ENCODE results near the gene PLSCR4. TPM values are rescaled to one million over a fixed set of nuclear protein-coding genes. Genes with fewer than 3 reads are reported as not detected.

Gene PLSCR4
- total and polyA plus RNA-seq, 4 donors: 19.5 to 56.4 (median 34.9) TPM

DNA sequence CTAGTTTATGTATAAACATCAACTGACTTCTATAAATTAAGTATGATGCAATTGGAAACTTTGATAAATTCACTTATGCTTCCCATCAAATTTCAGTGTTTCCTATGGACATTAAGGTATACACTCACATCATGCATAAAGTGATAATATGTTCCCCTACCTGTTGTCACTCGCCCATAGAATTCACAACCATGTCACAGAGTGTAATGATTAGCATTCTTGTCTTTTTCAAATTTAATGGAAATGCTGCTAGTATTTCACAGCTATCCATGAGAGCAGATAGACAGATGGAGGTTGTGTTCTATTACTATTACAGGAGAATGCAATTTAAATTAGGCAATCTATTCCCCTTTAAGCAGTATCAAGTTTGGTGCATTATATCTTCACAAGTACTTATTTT lies 984 bp downstream of the PLSCR4 start:
- no peak for DNase-seq (ENCODE audit: low spot score)
- no peaks in the 10 kb centered on the region for H3K27me3 ChIP-seq (ENCODE audit: control insufficient read depth in 4 of 4, insufficient read depth in 4 of 4, low read length in 3 of 4)
- peak overlapping the region; percentile 49 to 94 for H3K9ac ChIP-seq (ENCODE audit: low read depth in 1 of 2, low read length in 2 of 2)
- H3K4me3 ChIP-seq (ENCODE audit: low read depth in 1 of 3, low read length in 3 of 3): peak overlapping the region; percentile 82 to 96 (median 93)
- no peaks in the 10 kb centered on the region for H3K9me3 ChIP-seq (ENCODE audit: control insufficient read depth in 4 of 4, low read length in 3 of 4)
- H3K4me1 ChIP-seq (ENCODE audit: control insufficient read depth in 4 of 4, insufficient read depth in 4 of 4, low read length in 3 of 4): peaks cover 3 to 14% (median 6%) of the 10 kb centered on the region in 4 donors
- 29% methylated on average over 1 of the region's 1 CpG for WGBS
- H3K27ac ChIP-seq (ENCODE audit: low read depth in 1 of 2, low read length in 2 of 2): peak overlapping the region; percentile 90 to 91
- no peaks in the 10 kb centered on the region for H3K36me3 ChIP-seq (ENCODE audit: control insufficient read depth in 4 of 4, insufficient read depth in 3 of 4, low read depth in 1 of 4, low read length in 3 of 4)
- TF ChIP-seq EGR1 (IDR thresholded peaks at IDR 0.05; ENCODE audit: low read depth in 2 of 2) (no peak), HNF4A (conservative IDR thresholded peaks at IDR 0.05) (no peak), RAD21 (IDR thresholded peaks at IDR 0.05) (no peak), HNF4G (IDR thresholded peaks at IDR 0.05) (no peak), JUND (IDR thresholded peaks at IDR 0.05) (no peak), FOXA1 (IDR thresholded peaks at IDR 0.05) (no peak)

DNA sequence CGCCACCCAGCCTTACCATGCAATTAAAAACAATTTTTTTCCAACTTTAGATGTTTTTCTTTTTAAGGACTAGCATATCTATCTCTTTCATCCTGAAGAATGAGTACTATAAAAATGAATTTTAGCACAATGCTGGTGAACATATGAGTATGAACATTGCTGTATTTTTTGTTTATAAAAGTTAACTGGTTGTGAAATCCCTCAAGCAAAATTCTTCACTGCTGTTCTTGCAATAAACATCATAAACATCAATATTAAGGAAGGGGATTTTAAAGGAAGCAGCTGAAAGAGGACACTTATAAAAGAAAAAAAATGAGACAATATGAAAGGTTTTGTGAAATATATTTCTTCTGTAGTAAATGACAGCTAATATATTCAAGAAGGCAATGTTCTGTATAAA lies 3.0 kb downstream of the PLSCR4 start:
- TF ChIP-seq EGR1 (IDR thresholded peaks at IDR 0.05; ENCODE audit: low read depth in 2 of 2): no peak
- TF ChIP-seq SP1 (IDR thresholded peaks at IDR 0.05): no peak
- TF ChIP-seq JUND (IDR thresholded peaks at IDR 0.05): no peak
- no peak for TF ChIP-seq HNF4G (IDR thresholded peaks at IDR 0.05)
- TF ChIP-seq HNF4A (conservative IDR thresholded peaks at IDR 0.05): no peak
- TF ChIP-seq RAD21 (IDR thresholded peaks at IDR 0.05): no peak
- TF ChIP-seq, protein P1, sequence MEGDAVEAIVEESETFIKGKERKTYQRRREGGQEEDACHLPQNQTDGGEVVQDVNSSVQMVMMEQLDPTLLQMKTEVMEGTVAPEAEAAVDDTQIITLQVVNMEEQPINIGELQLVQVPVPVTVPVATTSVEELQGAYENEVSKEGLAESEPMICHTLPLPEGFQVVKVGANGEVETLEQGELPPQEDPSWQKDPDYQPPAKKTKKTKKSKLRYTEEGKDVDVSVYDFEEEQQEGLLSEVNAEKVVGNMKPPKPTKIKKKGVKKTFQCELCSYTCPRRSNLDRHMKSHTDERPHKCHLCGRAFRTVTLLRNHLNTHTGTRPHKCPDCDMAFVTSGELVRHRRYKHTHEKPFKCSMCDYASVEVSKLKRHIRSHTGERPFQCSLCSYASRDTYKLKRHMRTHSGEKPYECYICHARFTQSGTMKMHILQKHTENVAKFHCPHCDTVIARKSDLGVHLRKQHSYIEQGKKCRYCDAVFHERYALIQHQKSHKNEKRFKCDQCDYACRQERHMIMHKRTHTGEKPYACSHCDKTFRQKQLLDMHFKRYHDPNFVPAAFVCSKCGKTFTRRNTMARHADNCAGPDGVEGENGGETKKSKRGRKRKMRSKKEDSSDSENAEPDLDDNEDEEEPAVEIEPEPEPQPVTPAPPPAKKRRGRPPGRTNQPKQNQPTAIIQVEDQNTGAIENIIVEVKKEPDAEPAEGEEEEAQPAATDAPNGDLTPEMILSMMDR (IDR thresholded peaks at IDR 0.05; ENCODE audit: low read depth, low read length, missing input control): no peak
- TF ChIP-seq FOXA1 (IDR thresholded peaks at IDR 0.05): no peak
- no peak for TF ChIP-seq FOXA2 (IDR thresholded peaks at IDR 0.05)
- TF ChIP-seq NR2F2 (IDR thresholded peaks at IDR 0.05): no peak
- 92% methylated on average over 1 of the region's 1 CpG for WGBS
- no peak overlapping the region for H3K9ac ChIP-seq (ENCODE audit: low read depth in 1 of 2, low read length in 2 of 2)
- no peaks in the 10 kb centered on the region for H3K9me3 ChIP-seq (ENCODE audit: control insufficient read depth in 4 of 4, low read length in 3 of 4)
- peaks cover 0 to 3% (median 0%) of the 10 kb centered on the region in 4 donors for H3K36me3 ChIP-seq (ENCODE audit: control insufficient read depth in 4 of 4, insufficient read depth in 3 of 4, low read depth in 1 of 4, low read length in 3 of 4)
- H3K27me3 ChIP-seq (ENCODE audit: control insufficient read depth in 4 of 4, insufficient read depth in 4 of 4, low read length in 3 of 4): no peaks in the 10 kb centered on the region
- peaks cover 3 to 14% (median 6%) of the 10 kb centered on the region in 4 donors for H3K4me1 ChIP-seq (ENCODE audit: control insufficient read depth in 4 of 4, insufficient read depth in 4 of 4, low read length in 3 of 4)
- no peak overlapping the region for H3K4me3 ChIP-seq (ENCODE audit: low read depth in 1 of 3, low read length in 3 of 3)
- no peak for DNase-seq (ENCODE audit: low spot score)
- H3K27ac ChIP-seq (ENCODE audit: low read depth in 1 of 2, low read length in 2 of 2): no peak overlapping the region

DNA sequence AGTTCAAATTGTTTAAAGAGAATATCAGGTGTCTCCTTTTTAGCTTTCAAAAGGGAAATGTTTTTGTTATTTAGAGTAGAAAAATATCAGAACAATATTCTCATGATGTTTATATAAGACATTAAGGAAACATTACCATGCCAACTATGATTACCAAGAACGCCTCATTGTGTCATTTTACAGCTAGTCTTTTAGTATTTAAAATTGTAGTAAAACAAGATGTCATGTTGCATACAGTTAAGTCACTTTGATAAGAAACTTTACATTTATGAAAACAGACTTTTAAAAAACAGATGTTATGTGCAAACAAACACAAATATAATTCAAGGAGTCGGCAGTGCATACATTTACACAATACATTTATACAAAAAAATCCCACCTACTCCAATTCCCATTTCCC lies 4.4 kb downstream of the PLSCR4 start:
- 79% methylated on average over 2 of the region's 2 CpGs for WGBS
- H3K4me3 ChIP-seq (ENCODE audit: low read depth in 1 of 3, low read length in 3 of 3): no peak overlapping the region
- no peak for DNase-seq (ENCODE audit: low spot score)
- no peak overlapping the region for H3K9ac ChIP-seq (ENCODE audit: low read depth in 1 of 2, low read length in 2 of 2)
- no peaks in the 10 kb centered on the region for H3K27me3 ChIP-seq (ENCODE audit: control insufficient read depth in 4 of 4, insufficient read depth in 4 of 4, low read length in 3 of 4)
- H3K27ac ChIP-seq (ENCODE audit: low read depth in 1 of 2, low read length in 2 of 2): no peak overlapping the region
- peaks cover 0 to 3% (median 0%) of the 10 kb centered on the region in 4 donors for H3K36me3 ChIP-seq (ENCODE audit: control insufficient read depth in 4 of 4, insufficient read depth in 3 of 4, low read depth in 1 of 4, low read length in 3 of 4)
- H3K4me1 ChIP-seq (ENCODE audit: control insufficient read depth in 4 of 4, insufficient read depth in 4 of 4, low read length in 3 of 4): peaks cover 3 to 14% (median 7%) of the 10 kb centered on the region in 4 donors
- TF ChIP-seq EGR1 (IDR thresholded peaks at IDR 0.05; ENCODE audit: low read depth in 2 of 2) (no peak), RAD21 (IDR thresholded peaks at IDR 0.05) (no peak), HNF4A (conservative IDR thresholded peaks at IDR 0.05) (no peak), TAF1 (conservative IDR thresholded peaks at IDR 0.05) (no peak), HNF4G (IDR thresholded peaks at IDR 0.05) (no peak), YY1 (IDR thresholded peaks at IDR 0.05) (no peak), JUND (IDR thresholded peaks at IDR 0.05) (no peak), RXRA (IDR thresholded peaks at IDR 0.05) (no peak), GABPA (IDR thresholded peaks at IDR 0.05 in 1 of 2, conservative IDR thresholded peaks at IDR 0.05 in 1 of 2) (no peak), NR2F2 (IDR thresholded peaks at IDR 0.05) (no peak), FOXA1 (IDR thresholded peaks at IDR 0.05) (no peak)
- TF ChIP-seq, protein P1 (IDR thresholded peaks at IDR 0.05; ENCODE audit: low read depth, low read length, missing input control): no peak
- TF ChIP-seq, protein P2, sequence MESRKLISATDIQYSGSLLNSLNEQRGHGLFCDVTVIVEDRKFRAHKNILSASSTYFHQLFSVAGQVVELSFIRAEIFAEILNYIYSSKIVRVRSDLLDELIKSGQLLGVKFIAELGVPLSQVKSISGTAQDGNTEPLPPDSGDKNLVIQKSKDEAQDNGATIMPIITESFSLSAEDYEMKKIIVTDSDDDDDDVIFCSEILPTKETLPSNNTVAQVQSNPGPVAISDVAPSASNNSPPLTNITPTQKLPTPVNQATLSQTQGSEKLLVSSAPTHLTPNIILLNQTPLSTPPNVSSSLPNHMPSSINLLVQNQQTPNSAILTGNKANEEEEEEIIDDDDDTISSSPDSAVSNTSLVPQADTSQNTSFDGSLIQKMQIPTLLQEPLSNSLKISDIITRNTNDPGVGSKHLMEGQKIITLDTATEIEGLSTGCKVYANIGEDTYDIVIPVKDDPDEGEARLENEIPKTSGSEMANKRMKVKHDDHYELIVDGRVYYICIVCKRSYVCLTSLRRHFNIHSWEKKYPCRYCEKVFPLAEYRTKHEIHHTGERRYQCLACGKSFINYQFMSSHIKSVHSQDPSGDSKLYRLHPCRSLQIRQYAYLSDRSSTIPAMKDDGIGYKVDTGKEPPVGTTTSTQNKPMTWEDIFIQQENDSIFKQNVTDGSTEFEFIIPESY (IDR thresholded peaks at IDR 0.05): no peak
- TF ChIP-seq, protein P3, sequence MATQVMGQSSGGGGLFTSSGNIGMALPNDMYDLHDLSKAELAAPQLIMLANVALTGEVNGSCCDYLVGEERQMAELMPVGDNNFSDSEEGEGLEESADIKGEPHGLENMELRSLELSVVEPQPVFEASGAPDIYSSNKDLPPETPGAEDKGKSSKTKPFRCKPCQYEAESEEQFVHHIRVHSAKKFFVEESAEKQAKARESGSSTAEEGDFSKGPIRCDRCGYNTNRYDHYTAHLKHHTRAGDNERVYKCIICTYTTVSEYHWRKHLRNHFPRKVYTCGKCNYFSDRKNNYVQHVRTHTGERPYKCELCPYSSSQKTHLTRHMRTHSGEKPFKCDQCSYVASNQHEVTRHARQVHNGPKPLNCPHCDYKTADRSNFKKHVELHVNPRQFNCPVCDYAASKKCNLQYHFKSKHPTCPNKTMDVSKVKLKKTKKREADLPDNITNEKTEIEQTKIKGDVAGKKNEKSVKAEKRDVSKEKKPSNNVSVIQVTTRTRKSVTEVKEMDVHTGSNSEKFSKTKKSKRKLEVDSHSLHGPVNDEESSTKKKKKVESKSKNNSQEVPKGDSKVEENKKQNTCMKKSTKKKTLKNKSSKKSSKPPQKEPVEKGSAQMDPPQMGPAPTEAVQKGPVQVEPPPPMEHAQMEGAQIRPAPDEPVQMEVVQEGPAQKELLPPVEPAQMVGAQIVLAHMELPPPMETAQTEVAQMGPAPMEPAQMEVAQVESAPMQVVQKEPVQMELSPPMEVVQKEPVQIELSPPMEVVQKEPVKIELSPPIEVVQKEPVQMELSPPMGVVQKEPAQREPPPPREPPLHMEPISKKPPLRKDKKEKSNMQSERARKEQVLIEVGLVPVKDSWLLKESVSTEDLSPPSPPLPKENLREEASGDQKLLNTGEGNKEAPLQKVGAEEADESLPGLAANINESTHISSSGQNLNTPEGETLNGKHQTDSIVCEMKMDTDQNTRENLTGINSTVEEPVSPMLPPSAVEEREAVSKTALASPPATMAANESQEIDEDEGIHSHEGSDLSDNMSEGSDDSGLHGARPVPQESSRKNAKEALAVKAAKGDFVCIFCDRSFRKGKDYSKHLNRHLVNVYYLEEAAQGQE (IDR thresholded peaks at IDR 0.05): no peak
- no peaks in the 10 kb centered on the region for H3K9me3 ChIP-seq (ENCODE audit: control insufficient read depth in 4 of 4, low read length in 3 of 4)
